K562 (cell line): ENCODE measurements around the gene PLEKHA6. TPM values are rescaled to one million over a fixed set of nuclear protein-coding genes. Genes with fewer than 3 reads are reported as not detected.

ENCODE experiments used
- ATAC-seq: fragments of 200-7000 bp; cut with Tn5 transposase; 3 replicates; pipeline ENCODE4 v1.9.1; 2020; ENCODE audit warnings: moderate library complexity
- BruUV-seq: library from RNA; stranded (reverse); fragments of 400-500 nt; replicated peaks from 2 replicates; lab custom pipeline; 2021; lab: Mats Ljungman, UMichigan
- CTCF ChIA-PET: fragments of 300-600 bp; formaldehyde crosslinking; extraction: SDS; loops from one replicate; lab custom pipeline; 2021; ENCODE audit warnings: low intra/inter-chr PET ratio; lab: Yijun Ruan, JAX
- POLR2A ChIA-PET: fragments of 300-600, 350-650 bp; sonication (Branson Sonifier 250); formaldehyde crosslinking; extraction: SDS; loops from one replicate; lab custom pipeline; 2021; ENCODE audit warnings: antibody characterized with exemption, inconsistent platforms; lab: Yijun Ruan, JAX
- DNase-seq, 4 experiments: peaks; one replicate each; pipeline versions ENCODE4 v3.0.0 to v3.0.0-alpha.2; 2011 to 2018; ENCODE audit warnings: low spot score in 3 of 4, mixed read lengths in 3 of 4; ENCODE audit errors: extremely low read depth in 1 of 4
- FAIRE-seq: peaks from 2 replicates; lab custom pipeline; 2011; peaks lifted over from hg19 to GRCh38; lab: Jason Lieb, UNC
- H2AFZ ChIP-seq: 2 replicates; pipeline ENCODE4 v1.6.0; 2011; ENCODE audit warnings: low read depth, low read length, control low read depth, inconsistent platforms
- H3K27ac ChIP-seq: fragments of 200-600 bp; 3 replicates; pipeline ENCODE4 v1.8.0; 2011; ENCODE audit warnings: low read depth, mild to moderate bottlenecking, control low read depth, inconsistent platforms, low read length, moderate library complexity, mixed read lengths; ENCODE audit errors: extremely low read depth
- H3K27me3 ChIP-seq, 2 experiments: fragments of 300-600 bp in 1 of 2; 2 replicates in 1 of 2; 3 replicates in 1 of 2; pipeline versions ENCODE4 v1.6.0 to v1.8.0; 2011; ENCODE audit warnings: inconsistent platforms in 2 of 2, low read length in 2 of 2, mild to moderate bottlenecking in 1 of 2, mixed read lengths in 1 of 2, moderate library complexity in 1 of 2; ENCODE audit not compliant: control insufficient read depth in 2 of 2, insufficient read depth in 2 of 2
- H3K36me3 ChIP-seq: fragments of 300-600 bp; 3 replicates; pipeline ENCODE4 v1.8.0; 2011; ENCODE audit warnings: mild to moderate bottlenecking, low read length, inconsistent platforms; ENCODE audit not compliant: control insufficient read depth, insufficient read depth
- H3K4me1 ChIP-seq, 2 experiments: fragments of 200-600 bp in 1 of 2; replicated peaks in 1 of 2; 2 replicates in 1 of 2; 3 replicates in 1 of 2; pipeline versions ENCODE4 v1.5.1 to v1.8.0; 2011; ENCODE audit warnings: inconsistent platforms in 2 of 2, low read length in 2 of 2, mild to moderate bottlenecking in 1 of 2, mixed read lengths in 1 of 2, moderate library complexity in 1 of 2; ENCODE audit not compliant: control insufficient read depth in 2 of 2, insufficient read depth in 2 of 2
- H3K4me2 ChIP-seq: 2 replicates; pipeline ENCODE4 v1.6.1; 2011; ENCODE audit warnings: low read length, control low read depth, inconsistent platforms, mixed read lengths; ENCODE audit not compliant: insufficient read depth
- H3K4me3 ChIP-seq: fragments of 200-600 bp; sonication (generic), shearing (Covaris generic); 2 replicates; pipeline ENCODE4 v1.5.1; 2016; ENCODE audit warnings: control low read depth, inconsistent platforms
- H3K79me2 ChIP-seq: fragments of 200-600 bp; 3 replicates; pipeline ENCODE4 v1.8.0; 2011; ENCODE audit warnings: low read length, inconsistent platforms; ENCODE audit not compliant: control insufficient read depth, insufficient read depth
- H3K9ac ChIP-seq, 2 experiments: 2 replicates each; pipeline versions ENCODE4 v1.6.0 to v1.6.1; 2011; ENCODE audit warnings: low read depth in 2 of 2, low read length in 2 of 2, control low read depth in 1 of 2, inconsistent platforms in 1 of 2, mild to moderate bottlenecking in 1 of 2, mixed read lengths in 1 of 2; ENCODE audit not compliant: insufficient read depth in 1 of 2
- H3K9me1 ChIP-seq: one replicate; pipeline ENCODE4 v1.6.0; 2011; ENCODE audit warnings: inconsistent platforms, mild to moderate bottlenecking, low read length, moderate library complexity; ENCODE audit not compliant: control insufficient read depth, insufficient read depth
- H3K9me3 ChIP-seq: replicated peaks from 2 replicates; pipeline ENCODE4 v1.5.1; 2011; ENCODE audit warnings: low read depth, low read length, inconsistent platforms; ENCODE audit not compliant: control insufficient read depth, insufficient read depth
- H4K20me1 ChIP-seq: replicated peaks from 2 replicates; pipeline ENCODE4 v1.6.1; 2011; ENCODE audit warnings: low read length, inconsistent platforms, mixed read lengths; ENCODE audit not compliant: control insufficient read depth, insufficient read depth
- GTF2F1 ChIP-seq: IDR thresholded peaks from 2 replicates; pipeline ENCODE4 v1.6.1; 2011; ENCODE audit warnings: low read depth, low read length, improper control_type of control experiment
- KDM2B ChIP-seq: fragments of 250-450 bp; sonication (Bioruptor Pico); IDR thresholded peaks from 2 replicates; pipeline ENCODE4 v1.8.0; 2021; ENCODE audit warnings: mild to moderate bottlenecking, moderate library complexity
- TAF15 ChIP-seq: fragments of 200-400 bp; formaldehyde crosslinking; IDR thresholded peaks from 2 replicates; pipeline ENCODE4 v1.6.1; 2017; ENCODE audit warnings: mild to moderate bottlenecking, low read depth, low read length, moderate library complexity
- WGBS: fragments of 100-300 bp; shearing (Covaris generic); methylation state at CpG from one replicate; pipeline ENCODE4 v1.1.6; 2016; ENCODE audit warnings: low coverage, mixed read lengths; ENCODE audit not compliant: insufficient coverage; ENCODE audit errors: missing lambda C conversion rate; 5-methylcytosine and 5-hydroxymethylcytosine counted together
- in situ Hi-C: fragments of 300-500 bp; cut with MboI; formaldehyde crosslinking; loops from 4 replicates; pipeline ENCODE4 v1.15.0; 2018; ENCODE audit warnings: inconsistent platforms, mixed read lengths
- intact Hi-C: fragments of 100-400 bp; cut with micrococcal nuclease; formaldehyde crosslinking; loops from 2 replicates; pipeline ENCODE4 v1.14.2; 2022
- polyA plus RNA-seq, 8 experiments: library from polyadenylated mRNA; depleted of rRNA in 4 of 8; stranded (reverse) in 5 of 8; unstranded in 3 of 8; fragments of >200 nt; fragmentation: Nextera tagmentation in 2 of 8; fragmentation: Illumina TruSeq in 1 of 8; extraction: Ambion mirVana in 2 of 8; extraction: Trizol in 1 of 8; gene quantifications; 2 replicates each; pipeline versions ENCODE4 v1.2.1 to v1.2.3, GENCODE V29; 2011 to 2014; ENCODE audit warnings: inconsistent platforms in 1 of 8, missing spikeins in 1 of 8
- total RNA-seq, 7 experiments: library from RNA; depleted of rRNA in 6 of 7; stranded (reverse); fragments of >200 nt in 6 of 7; fragmentation: Illumina TruSeq in 2 of 7; extraction: Trizol in 2 of 7; gene quantifications; 2 replicates each; pipeline versions ENCODE4 v1.2.1 to v1.2.3, GENCODE V29; 2011 to 2021; ENCODE audit warnings: low replicate concordance in 1 of 7
- TF ChIP-seq, protein P1 (sequence below): sonication (generic); formaldehyde crosslinking; IDR thresholded peaks from 2 replicates; pipeline ENCODE4 v1.8.0; 2022; ENCODE audit warnings: mild to moderate bottlenecking, missing genetic modification reagents
- TF ChIP-seq, protein P2 (sequence below): fragments of 450-650 bp; formaldehyde crosslinking; IDR thresholded peaks from 2 replicates; pipeline ENCODE4 v1.4.0; 2020; ENCODE audit warnings: mild to moderate bottlenecking, moderate library complexity

Gene PLEKHA6
- total and polyA plus RNA-seq, 9 of the 15 experiments (the other 6 are each of a cell fraction or from before 2014, with no cell fraction given): under 0.01 to 0.33 (median 0.01) TPM; not detected in 4

GRCh38 chr1:204294357-204294756, 65.4 kb downstream of the PLEKHA6 start:
- no peaks in the 10 kb centered on the region; a peak in 1 of 5 replicates for H3K4me1 ChIP-seq
- no peak overlapping the region for H3K4me3 ChIP-seq
- no peak for ATAC-seq
- H2AFZ ChIP-seq: no peak overlapping the region
- POLR2A ChIA-PET: no interaction called here
- H3K9me1 ChIP-seq: no peaks in the 10 kb centered on the region
- TF ChIP-seq KDM2B (CRISPR knock-in tag): no peak
- TF ChIP-seq, protein P1, sequence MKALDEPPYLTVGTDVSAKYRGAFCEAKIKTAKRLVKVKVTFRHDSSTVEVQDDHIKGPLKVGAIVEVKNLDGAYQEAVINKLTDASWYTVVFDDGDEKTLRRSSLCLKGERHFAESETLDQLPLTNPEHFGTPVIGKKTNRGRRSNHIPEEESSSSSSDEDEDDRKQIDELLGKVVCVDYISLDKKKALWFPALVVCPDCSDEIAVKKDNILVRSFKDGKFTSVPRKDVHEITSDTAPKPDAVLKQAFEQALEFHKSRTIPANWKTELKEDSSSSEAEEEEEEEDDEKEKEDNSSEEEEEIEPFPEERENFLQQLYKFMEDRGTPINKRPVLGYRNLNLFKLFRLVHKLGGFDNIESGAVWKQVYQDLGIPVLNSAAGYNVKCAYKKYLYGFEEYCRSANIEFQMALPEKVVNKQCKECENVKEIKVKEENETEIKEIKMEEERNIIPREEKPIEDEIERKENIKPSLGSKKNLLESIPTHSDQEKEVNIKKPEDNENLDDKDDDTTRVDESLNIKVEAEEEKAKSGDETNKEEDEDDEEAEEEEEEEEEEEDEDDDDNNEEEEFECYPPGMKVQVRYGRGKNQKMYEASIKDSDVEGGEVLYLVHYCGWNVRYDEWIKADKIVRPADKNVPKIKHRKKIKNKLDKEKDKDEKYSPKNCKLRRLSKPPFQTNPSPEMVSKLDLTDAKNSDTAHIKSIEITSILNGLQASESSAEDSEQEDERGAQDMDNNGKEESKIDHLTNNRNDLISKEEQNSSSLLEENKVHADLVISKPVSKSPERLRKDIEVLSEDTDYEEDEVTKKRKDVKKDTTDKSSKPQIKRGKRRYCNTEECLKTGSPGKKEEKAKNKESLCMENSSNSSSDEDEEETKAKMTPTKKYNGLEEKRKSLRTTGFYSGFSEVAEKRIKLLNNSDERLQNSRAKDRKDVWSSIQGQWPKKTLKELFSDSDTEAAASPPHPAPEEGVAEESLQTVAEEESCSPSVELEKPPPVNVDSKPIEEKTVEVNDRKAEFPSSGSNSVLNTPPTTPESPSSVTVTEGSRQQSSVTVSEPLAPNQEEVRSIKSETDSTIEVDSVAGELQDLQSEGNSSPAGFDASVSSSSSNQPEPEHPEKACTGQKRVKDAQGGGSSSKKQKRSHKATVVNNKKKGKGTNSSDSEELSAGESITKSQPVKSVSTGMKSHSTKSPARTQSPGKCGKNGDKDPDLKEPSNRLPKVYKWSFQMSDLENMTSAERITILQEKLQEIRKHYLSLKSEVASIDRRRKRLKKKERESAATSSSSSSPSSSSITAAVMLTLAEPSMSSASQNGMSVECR (CRISPR knock-in tag): no peak
- TF ChIP-seq GTF2F1: no peak
- TF ChIP-seq TAF15: no peak
- TF ChIP-seq, protein P2, sequence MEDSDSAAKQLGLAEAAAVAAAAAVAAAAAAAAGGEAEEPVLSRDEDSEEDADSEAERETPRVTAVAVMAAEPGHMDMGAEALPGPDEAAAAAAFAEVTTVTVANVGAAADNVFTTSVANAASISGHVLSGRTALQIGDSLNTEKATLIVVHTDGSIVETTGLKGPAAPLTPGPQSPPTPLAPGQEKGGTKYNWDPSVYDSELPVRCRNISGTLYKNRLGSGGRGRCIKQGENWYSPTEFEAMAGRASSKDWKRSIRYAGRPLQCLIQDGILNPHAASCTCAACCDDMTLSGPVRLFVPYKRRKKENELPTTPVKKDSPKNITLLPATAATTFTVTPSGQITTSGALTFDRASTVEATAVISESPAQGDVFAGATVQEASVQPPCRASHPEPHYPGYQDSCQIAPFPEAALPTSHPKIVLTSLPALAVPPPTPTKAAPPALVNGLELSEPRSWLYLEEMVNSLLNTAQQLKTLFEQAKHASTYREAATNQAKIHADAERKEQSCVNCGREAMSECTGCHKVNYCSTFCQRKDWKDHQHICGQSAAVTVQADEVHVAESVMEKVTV (CRISPR knock-in tag): no peak
- CTCF ChIA-PET: no interaction called here
- intact Hi-C loops: no loop called here
- in situ Hi-C loops: no loop called here
- H3K9me3 ChIP-seq: no peaks in the 10 kb centered on the region
- no peak overlapping the region for H3K4me2 ChIP-seq
- no peaks in the 10 kb centered on the region for H3K79me2 ChIP-seq
- FAIRE-seq: no peak
- H4K20me1 ChIP-seq: no peaks in the 10 kb centered on the region
- no peaks in the 10 kb centered on the region for H3K36me3 ChIP-seq
- BruUV-seq: no TSS peak
- 0% methylated on average over 5 of the region's 5 CpGs for WGBS
- H3K9ac ChIP-seq: no peak overlapping the region
- no peak overlapping the region for H3K27ac ChIP-seq
- DNase-seq: no peak
- H3K27me3 ChIP-seq: peaks cover 31 to 50% of the 10 kb centered on the region in 2 experiments
